GM12878 (cell line): ENCODE data around the gene FOXJ3. TPM values are rescaled to one million over a fixed set of nuclear protein-coding genes. Genes with fewer than 3 reads are reported as not detected.

Source experiments
- ATAC-seq: fragments of 200-7000 bp; cut with Tn5 transposase; 3 replicates; pipeline ENCODE4 v1.9.1; 2020; ENCODE audit warnings: mild to moderate bottlenecking, moderate library complexity
- BruUV-seq: library from RNA; stranded (reverse); fragments of 400-500 nt; replicated peaks from 2 replicates; lab custom pipeline; 2021; lab: Mats Ljungman, UMichigan
- CTCF ChIA-PET: fragments of 300-600 bp; sonication (Branson Sonifier 250); formaldehyde crosslinking; extraction: SDS; loops from one replicate; lab custom pipeline; 2021; ENCODE audit warnings: inconsistent platforms; lab: Yijun Ruan, JAX
- POLR2A ChIA-PET: fragments of 350-600 bp; formaldehyde crosslinking; extraction: SDS; loops from one replicate; lab custom pipeline; 2021; ENCODE audit warnings: inconsistent platforms; lab: Charles Lee
- RAD21 ChIA-PET: fragments of 300-600 bp; sonication (Branson Sonifier 250); formaldehyde crosslinking; loops from one replicate; lab custom pipeline; 2023; ENCODE audit warnings: antibody characterized with exemption; ENCODE audit not compliant: unreplicated experiment; lab: Charles Lee
- SMC1A ChIA-PET: fragments of 300-600 bp; sonication (Branson Sonifier 250); formaldehyde crosslinking; loops from one replicate; lab custom pipeline; 2023; ENCODE audit not compliant: unreplicated experiment, uncharacterized antibody; lab: Charles Lee
- DNase-seq: peaks from one replicate; pipeline ENCODE4 v3.0.0-alpha.2; 2011; ENCODE audit warnings: low read depth, low spot score
- FAIRE-seq: peaks from 3 replicates; lab custom pipeline; 2011; peaks lifted over from hg19 to GRCh38; lab: Jason Lieb, UNC
- H2AFZ ChIP-seq: 2 replicates; pipeline ENCODE4 v1.6.0; 2011; ENCODE audit warnings: low read depth, low read length, control low read depth; ENCODE audit not compliant: control insufficient read depth
- H3K27ac ChIP-seq: 2 replicates; pipeline ENCODE4 v1.5.1; 2011; ENCODE audit warnings: control low read depth; ENCODE audit not compliant: control insufficient read depth, insufficient read depth
- H3K27me3 ChIP-seq, 2 experiments: replicated peaks in 1 of 2; 2 replicates each; pipeline versions ENCODE4 v1.6.0 to v1.6.1; 2011; ENCODE audit warnings: low read length in 1 of 2; ENCODE audit not compliant: control insufficient read depth in 2 of 2, insufficient read depth in 2 of 2
- H3K36me3 ChIP-seq, 2 experiments: 2 replicates each; pipeline ENCODE4 v1.5.1; 2011; ENCODE audit warnings: low read length in 1 of 2; ENCODE audit not compliant: control insufficient read depth in 2 of 2, insufficient read depth in 2 of 2
- H3K4me1 ChIP-seq: 2 replicates; pipeline ENCODE4 v1.6.1; 2011; ENCODE audit warnings: mild to moderate bottlenecking, low read length, moderate library complexity, mixed read lengths; ENCODE audit not compliant: control insufficient read depth, insufficient read depth
- H3K4me2 ChIP-seq: 2 replicates; pipeline ENCODE4 v1.6.0; 2011; ENCODE audit warnings: control low read depth; ENCODE audit not compliant: control insufficient read depth, insufficient read depth
- H3K4me3 ChIP-seq: fragments of 200-600 bp; sonication (generic); 2 replicates; pipeline ENCODE4 v1.5.1; 2016
- H3K79me2 ChIP-seq: 2 replicates; pipeline ENCODE4 v1.6.0; 2011; ENCODE audit warnings: low read length; ENCODE audit not compliant: control insufficient read depth, insufficient read depth
- H3K9ac ChIP-seq: 2 replicates; pipeline ENCODE4 v1.8.0; 2011; ENCODE audit warnings: low read length, control low read depth, mixed read lengths; ENCODE audit not compliant: control insufficient read depth, insufficient read depth
- H3K9me3 ChIP-seq: replicated peaks from 3 replicates; pipeline ENCODE4 v1.5.1; 2011; ENCODE audit warnings: mild to moderate bottlenecking, low read length; ENCODE audit not compliant: control insufficient read depth, insufficient read depth
- H4K20me1 ChIP-seq: 2 replicates; pipeline ENCODE4 v1.6.0; 2011; ENCODE audit not compliant: control insufficient read depth, insufficient read depth
- CBFB ChIP-seq: IDR thresholded peaks from 2 replicates; pipeline ENCODE4 v1.6.1; 2016; ENCODE audit warnings: antibody characterized with exemption, low read depth
- CHD2 ChIP-seq: IDR thresholded peaks from 2 replicates; pipeline ENCODE4 v1.6.1; 2011; ENCODE audit warnings: low read depth, low read length, improper control_type of control experiment, borderline replicate concordance
- EZH2 ChIP-seq: IDR thresholded peaks from 2 replicates; pipeline ENCODE4 v1.6.1; 2012; ENCODE audit warnings: low read depth, mild to moderate bottlenecking, control low read depth, inconsistent platforms, low read length, borderline replicate concordance; ENCODE audit not compliant: control insufficient read depth
- NFIC ChIP-seq: IDR thresholded peaks from 2 replicates; pipeline ENCODE4 v1.6.1; 2012; ENCODE audit warnings: low read depth, mild to moderate bottlenecking, inconsistent platforms, low read length, moderate library complexity
- NR2C2 ChIP-seq: IDR thresholded peaks from 2 replicates; pipeline ENCODE4 v1.6.1; 2011; ENCODE audit warnings: borderline replicate concordance, low read depth; ENCODE audit not compliant: control insufficient read depth, insufficient read length
- RELB ChIP-seq: fragments of 450-650 bp; IDR thresholded peaks from 2 replicates; pipeline ENCODE4 v1.6.1; 2017; ENCODE audit warnings: low read depth, mild to moderate bottlenecking, moderate library complexity
- SMAD1 ChIP-seq: fragments of 450-650 bp; IDR thresholded peaks from 2 replicates; pipeline ENCODE4 v1.6.1; 2018; ENCODE audit warnings: mild to moderate bottlenecking, low read depth; ENCODE audit not compliant: partially characterized antibody
- USF1 ChIP-seq: IDR thresholded peaks from 2 replicates; pipeline ENCODE4 v1.6.1; 2011; ENCODE audit warnings: borderline replicate concordance, low read depth, mild to moderate bottlenecking, moderate library complexity, mixed read lengths, low read length; ENCODE audit not compliant: insufficient read depth; ENCODE audit errors: extremely low read length
- ZNF687 ChIP-seq: fragments of 450-650 bp; IDR thresholded peaks from 2 replicates; pipeline ENCODE4 v1.6.1; 2017; ENCODE audit warnings: mild to moderate bottlenecking, moderate library complexity
- WGBS: methylation state at CpG from one replicate; pipeline ENCODE4 v1.1.6; 2016; ENCODE audit warnings: low lambda C conversion rate; ENCODE audit not compliant: insufficient replicate concordance, insufficient coverage; ENCODE audit errors: missing lambda C conversion rate; 5-methylcytosine and 5-hydroxymethylcytosine counted together
- in situ Hi-C: fragments of 300-500 bp; cut with MboI; formaldehyde crosslinking; loops from 9 replicates; pipeline ENCODE4 v1.14.3; 2018; ENCODE audit warnings: mixed read lengths
- intact Hi-C: fragments of 100-400 bp; cut with micrococcal nuclease; formaldehyde crosslinking; loops from one replicate; pipeline ENCODE4 v1.14.2; 2022; ENCODE audit not compliant: unreplicated experiment
- polyA plus RNA-seq, 11 experiments: library from polyadenylated mRNA; depleted of rRNA in 4 of 11; unstranded in 6 of 11; stranded (reverse) in 5 of 11; fragments of >200 nt; fragmentation: Nextera tagmentation in 4 of 11; fragmentation: Illumina TruSeq in 1 of 11; extraction: Ambion mirVana in 4 of 11; extraction: Trizol in 1 of 11; gene quantifications; 1 replicate in 1 of 11; 2 replicates in 10 of 11; pipeline versions ENCODE4 v1.2.1 to v1.2.3, GENCODE V29; 2011 to 2016; ENCODE audit warnings: inconsistent platforms in 2 of 11, missing spikeins in 2 of 11, low read depth in 1 of 11
- total RNA-seq, 4 experiments: library from RNA; depleted of rRNA in 3 of 4; stranded (reverse); fragments of >200 nt in 3 of 4; fragmentation: Illumina TruSeq in 1 of 4; extraction: Trizol in 1 of 4; gene quantifications; 2 replicates each; pipeline versions ENCODE4 v1.2.1 to v1.2.3, GENCODE V29; 2013 to 2021

Gene FOXJ3
- total and polyA plus RNA-seq, 10 of the 15 experiments (the other 5 are each of a cell fraction or from before 2014, with no cell fraction given) = 9.5 to 54.2 (median 24.7) TPM

DNA sequence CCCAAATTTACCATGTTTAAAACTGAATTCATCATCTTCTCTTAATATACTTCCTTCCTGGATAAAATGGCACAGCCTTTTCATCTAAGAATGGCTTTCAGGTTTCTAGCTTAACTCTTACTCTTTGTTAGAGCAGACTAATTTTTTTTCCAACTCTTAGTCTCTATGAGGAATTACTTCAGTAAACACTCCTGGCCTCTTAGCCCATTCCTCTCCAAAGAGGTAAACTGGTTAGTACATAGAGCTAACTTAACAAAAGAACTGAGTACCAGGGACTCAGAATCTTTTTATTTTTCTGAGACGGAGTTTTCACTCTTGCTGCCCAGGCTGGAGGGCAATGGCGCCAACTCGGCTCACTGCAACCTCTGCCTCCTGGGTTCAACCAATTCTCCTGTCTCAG, 21.1 kb downstream of the FOXJ3 start:
- no peak overlapping the region for H3K9ac ChIP-seq
- intact Hi-C loops = no loop called here
- peaks cover 1 to 9% of the 10 kb centered on the region in 2 experiments; a peak in 3 of 4 replicates for H3K36me3 ChIP-seq
- ChIA-PET RAD21 (no interaction called here), POLR2A (no interaction called here), CTCF (interaction anchor here (1.4 kb wide), 1 partner anchor 26 kb away, joined by 4 read pairs; no protein-coding TSS in a partner anchor), SMC1A (no interaction called here)
- peaks cover 81% of the 10 kb centered on the region for H3K79me2 ChIP-seq
- no peak for FAIRE-seq
- DNase-seq = no peak
- no peak for ATAC-seq
- no peak overlapping the region for H3K4me3 ChIP-seq
- H2AFZ ChIP-seq = no peak overlapping the region
- no peaks in the 10 kb centered on the region for H3K9me3 ChIP-seq
- TF ChIP-seq SMAD1 (no peak), USF1 (no peak)
- H3K27ac ChIP-seq = no peak overlapping the region
- H3K4me2 ChIP-seq = no peak overlapping the region
- no TSS peak for BruUV-seq
- no peaks in the 10 kb centered on the region for H3K27me3 ChIP-seq
- H3K4me1 ChIP-seq = no peaks in the 10 kb centered on the region
- no peaks in the 10 kb centered on the region; the same call in 1 of the 2 replicates for H4K20me1 ChIP-seq
- in situ Hi-C loops = no loop called here
- WGBS = 84% methylated on average over 3 of the region's 3 CpGs

DNA sequence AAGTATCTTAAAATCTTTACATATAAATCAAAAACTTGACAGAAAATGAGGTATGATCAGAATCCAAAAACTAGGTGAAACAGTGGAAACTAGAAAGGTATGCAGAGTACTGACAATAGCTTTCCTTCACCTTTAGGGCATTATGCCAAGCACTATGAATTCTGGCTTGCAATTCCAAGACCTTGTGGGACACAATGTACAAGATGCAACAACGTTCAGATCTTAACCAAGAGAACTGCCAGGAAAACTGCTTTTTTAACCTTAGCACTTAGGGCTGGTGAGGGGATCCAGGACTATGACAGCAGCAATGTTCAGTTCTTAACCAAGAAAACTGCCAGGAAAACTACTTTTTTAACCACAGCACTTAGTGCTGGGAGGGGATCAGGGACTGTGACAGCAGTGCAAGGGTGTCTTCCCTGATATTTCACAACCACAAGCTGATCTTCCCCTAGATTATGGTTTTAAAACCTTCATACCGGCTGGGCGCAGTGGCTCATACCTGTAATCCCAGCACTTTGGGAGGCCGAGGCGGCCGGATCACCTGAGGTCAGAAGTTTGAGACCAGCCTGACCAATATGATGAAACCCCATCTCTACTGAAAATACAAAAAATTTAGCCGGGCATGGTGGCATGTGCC, 22.3 kb downstream of the FOXJ3 start:
- ChIA-PET SMC1A (interaction anchor here (0.8 kb wide), 1 partner anchor 17 kb away, joined by 3 read pairs; no protein-coding TSS in a partner anchor), RAD21 (no interaction called here), POLR2A (no interaction called here), CTCF (interaction anchor here (1.4 kb wide), 1 partner anchor 27 kb away, joined by 4 read pairs; no protein-coding TSS in a partner anchor)
- Histone ChIP-seq H3K4me3 (no peak overlapping the region), H3K4me1 (no peaks in the 10 kb centered on the region), H4K20me1 (no peaks in the 10 kb centered on the region; the same call in 1 of the 2 replicates), H2AFZ (no peak overlapping the region), H3K79me2 (peaks cover 72% of the 10 kb centered on the region), H3K9ac (no peak overlapping the region), H3K9me3 (no peaks in the 10 kb centered on the region), H3K27me3 (no peaks in the 10 kb centered on the region), H3K36me3 (peaks cover 1 to 13% of the 10 kb centered on the region in 2 experiments; a peak in 3 of 4 replicates), H3K27ac (no peak overlapping the region), H3K4me2 (no peak overlapping the region)
- DNase-seq = no peak
- in situ Hi-C loops (no loop called here), intact Hi-C loops (no loop called here)
- FAIRE-seq = peak; percentile 18
- no TSS peak for BruUV-seq
- WGBS = 63% methylated on average over 7 of the region's 7 CpGs
- ATAC-seq = no peak
- TF ChIP-seq NR2C2 (no peak), EZH2 (no peak), CHD2 (no peak), RELB (no peak), NFIC (no peak), ZNF687 (no peak), CBFB (no peak)
